GM19239 (cell line): ENCODE measurements around the gene TMEM232.

Experiments
- DNase-seq: peaks from one replicate; pipeline ENCODE4 v3.0.0; 2011; ENCODE audit warnings: low spot score; ENCODE audit not compliant: insufficient read length
- FAIRE-seq: peaks from 2 replicates; lab custom pipeline; 2011; peaks lifted over from hg19 to GRCh38; lab: Jason Lieb, UNC

Gene TMEM232

DNA sequence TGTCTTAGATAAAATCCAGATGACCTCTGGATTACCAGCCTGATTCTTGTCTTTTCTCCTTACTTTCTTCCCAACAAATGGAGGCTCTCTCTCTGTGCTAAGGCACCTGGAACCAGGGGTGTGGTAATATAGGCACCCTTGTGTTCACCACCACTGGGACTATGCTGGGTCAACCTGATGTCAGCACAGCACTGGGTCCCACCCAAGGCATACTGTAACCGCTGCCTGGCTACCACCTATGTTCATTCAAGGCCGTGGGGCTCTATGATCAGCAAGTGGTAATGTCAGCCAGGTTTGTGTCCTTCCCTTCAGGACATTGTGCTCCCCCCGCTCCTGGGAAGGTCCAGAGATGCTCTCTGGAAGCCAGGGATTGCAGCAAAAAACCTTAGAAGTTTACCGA, 283.6 kb downstream of the TMEM232 start:
- no peak for FAIRE-seq
- DNase-seq = no peak

DNA sequence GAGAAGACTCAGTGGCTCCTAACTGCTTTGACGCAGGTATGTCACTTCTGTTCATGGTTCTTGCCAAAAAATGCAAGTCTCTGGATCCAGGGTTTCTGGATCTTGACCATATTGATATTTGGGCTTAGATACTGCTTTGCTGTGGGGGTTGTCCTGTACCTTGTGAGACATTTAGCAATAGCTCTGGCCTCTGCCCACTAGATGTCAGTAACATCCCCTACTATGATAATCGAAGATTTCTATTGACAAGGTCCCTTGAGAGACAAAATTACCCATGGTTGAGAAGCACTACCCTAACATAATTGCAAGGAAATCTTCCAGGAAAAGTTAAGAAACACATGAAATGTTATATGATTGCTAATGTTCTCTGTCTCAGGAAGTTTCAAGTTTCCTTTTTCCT, 285.4 kb downstream of the TMEM232 start:
- DNase-seq (no peak), FAIRE-seq (peak; percentile 4)

DNA sequence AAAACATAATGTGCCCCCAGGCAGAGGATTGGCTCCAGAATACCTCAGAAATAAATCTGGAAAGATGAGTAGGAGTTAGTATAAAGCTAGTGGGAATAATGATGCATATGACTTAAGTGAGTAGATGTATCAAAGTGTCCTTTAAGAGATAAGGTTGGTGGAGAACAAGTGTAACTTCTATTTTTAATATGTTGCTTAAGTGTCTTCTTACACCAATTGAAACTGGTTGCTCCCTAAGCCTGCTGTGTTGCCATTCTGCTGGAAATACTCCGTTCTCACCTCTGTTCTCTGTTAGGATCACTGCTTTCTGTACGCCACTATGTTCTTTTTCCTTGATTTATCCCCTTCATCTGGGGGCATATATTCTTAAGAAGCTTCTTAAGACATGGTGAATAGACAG, 286.4 kb downstream of the TMEM232 start:
- FAIRE-seq (no peak), DNase-seq (no peak)

DNA sequence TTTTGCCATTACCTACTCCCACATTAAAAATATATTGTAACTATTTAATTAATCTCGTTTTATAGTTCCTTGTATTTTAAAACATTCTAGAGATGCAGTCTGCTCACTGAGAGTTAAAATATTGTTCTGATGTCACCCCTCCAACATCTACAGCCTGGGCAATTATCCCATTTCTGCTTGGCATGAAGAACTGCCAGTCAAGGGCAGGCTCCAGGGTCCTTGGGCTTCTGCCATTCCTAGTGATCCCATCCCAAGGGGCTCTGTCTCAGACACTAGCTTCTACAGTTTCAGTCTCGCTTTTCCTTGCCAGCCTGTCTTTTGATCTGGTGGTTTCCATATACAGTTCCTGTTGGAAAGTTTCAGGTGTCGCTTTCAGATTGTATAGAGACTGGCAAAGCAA, 287.2 kb downstream of the TMEM232 start:
- FAIRE-seq (no peak), DNase-seq (no peak)

DNA sequence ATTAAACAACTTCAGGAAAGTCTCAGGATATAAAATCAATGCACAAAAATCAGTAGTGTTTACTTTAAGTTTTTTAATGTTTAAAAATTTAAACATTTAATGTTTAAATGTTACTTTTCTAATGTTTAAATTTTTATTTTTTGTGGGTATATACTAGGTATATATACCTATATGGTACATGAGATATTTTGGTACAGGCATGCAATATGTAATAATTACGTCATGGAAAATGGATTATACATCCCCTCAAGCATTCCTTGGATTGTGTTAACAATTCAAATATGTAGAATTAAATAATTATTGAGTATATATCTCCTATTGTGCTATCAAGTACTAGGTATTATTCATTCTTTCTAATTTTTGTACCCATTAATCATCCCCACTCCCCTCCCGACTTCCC, 291.3 kb downstream of the TMEM232 start:
- FAIRE-seq = no peak

DNA sequence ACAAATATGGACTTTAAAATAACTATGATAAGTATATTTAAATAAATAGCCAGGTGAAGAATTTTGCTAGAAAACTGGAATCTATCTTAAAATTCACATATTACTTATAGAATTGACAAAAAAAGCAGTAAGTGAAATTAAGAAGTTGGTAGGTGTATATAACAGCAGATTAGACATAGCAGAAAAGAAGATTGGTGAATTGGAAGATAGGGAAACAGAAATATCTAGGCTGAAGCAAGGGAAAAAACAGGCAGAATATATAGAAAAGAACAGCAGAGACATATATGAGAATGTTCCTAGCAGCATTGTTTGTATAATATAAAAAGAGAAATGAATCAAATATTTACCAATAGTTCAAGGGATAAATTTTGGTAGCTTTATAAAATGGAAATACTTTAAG, 294.9 kb downstream of the TMEM232 start:
- FAIRE-seq = no peak
- no peak for DNase-seq

More for the DNA sequence above, 291.3 kb downstream of the TMEM232 start:
- DNase-seq = no peak

DNA sequence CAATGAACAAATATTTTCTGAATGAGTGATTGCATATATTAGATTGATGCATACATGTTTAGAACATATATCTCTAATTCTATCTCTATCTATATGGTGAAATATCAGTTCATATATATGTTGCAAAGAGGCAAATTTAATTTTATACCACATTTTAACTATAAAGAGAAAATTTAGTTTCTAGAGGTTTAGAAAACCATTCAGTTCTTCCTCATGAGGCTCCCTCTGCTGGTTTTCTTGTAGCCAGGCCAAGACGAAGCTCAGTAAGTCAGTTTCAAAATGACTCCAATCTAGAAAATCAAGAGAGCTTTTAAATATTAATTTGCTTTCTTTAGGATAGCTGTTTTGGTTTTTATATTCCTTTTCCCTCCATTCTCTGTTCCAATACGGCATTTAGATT, 312.1 kb downstream of the TMEM232 start:
- FAIRE-seq = no peak

DNA sequence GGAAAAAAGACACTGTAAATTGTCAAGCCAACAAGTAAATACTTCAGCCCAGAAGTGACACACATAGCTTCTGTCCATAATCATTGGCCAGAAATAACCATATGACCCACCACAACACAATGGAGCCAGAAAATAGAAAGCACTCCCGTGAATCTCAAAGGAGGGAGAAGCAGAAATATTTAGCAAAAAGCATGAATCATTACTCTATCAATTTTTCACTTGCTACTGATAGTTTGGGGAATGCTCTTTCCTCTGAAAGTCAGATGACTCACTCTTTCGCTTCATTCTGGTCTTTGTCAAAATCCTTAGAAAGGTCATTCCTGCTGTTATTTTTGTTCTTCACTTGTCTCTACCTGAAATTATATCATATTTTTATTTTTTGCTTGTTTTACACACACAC, 312.6 kb downstream of the TMEM232 start:
- no peak for FAIRE-seq
- DNase-seq = no peak

More for the DNA sequence above, 312.1 kb downstream of the TMEM232 start:
- no peak for DNase-seq

DNA sequence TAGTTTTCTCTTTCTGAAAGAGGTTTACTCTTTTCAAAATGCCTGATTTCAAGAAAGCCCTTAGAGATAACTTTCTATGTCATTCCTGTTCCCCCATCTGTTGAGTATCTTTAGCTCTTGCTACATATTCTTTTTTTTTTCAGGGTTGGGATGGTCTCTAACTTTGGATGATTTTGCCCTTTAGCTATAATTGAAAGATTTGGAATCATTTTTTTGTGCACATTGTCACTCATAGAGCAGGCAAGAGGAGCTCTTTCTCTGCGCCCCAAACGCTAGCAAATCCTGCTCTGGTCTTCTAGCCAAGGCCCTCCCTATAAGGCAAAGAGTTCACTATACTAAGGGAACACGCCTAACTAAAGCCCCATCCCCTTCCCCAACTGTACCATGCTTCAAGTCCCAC, 316.9 kb downstream of the TMEM232 start:
- no peak for FAIRE-seq
- no peak for DNase-seq

DNA sequence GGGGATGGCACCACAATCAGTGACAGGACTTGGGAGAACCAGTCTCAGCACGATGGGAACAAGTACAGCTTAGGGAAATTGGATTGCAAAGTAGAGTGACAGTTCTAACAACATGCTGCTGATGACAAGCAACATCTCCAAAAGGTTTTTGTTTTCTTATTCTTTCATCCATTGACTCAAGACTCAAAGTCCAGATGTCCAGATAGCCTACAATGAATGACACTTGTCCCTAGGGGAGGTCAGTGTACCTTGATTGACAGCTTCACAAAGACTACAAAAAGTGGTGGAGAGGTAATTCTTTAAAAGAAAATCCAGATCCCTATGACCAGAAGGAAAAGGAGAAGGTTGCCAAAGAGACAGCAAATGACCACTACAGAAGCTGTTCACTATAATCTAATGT, 323.9 kb downstream of the TMEM232 start:
- DNase-seq = no peak
- FAIRE-seq = no peak

DNA sequence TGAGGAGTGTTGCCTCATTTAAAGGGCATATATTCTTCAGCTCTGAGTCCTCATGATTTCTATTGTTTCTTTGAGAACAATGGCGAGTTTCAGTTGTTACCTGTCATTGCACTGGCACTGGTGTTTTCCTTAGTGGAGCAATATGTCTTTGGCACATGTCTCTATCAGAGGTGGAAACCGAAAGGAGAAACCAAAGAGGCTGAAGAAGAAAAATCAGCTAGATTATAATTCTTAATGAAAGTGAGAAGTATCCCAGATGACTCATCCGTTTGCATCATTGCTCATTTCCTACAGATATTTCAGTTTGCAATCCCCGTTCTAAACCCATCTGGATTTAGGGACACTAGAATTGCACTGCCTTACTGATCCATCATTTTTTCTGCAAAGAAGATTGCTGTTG, 324.6 kb downstream of the TMEM232 start:
- no peak for FAIRE-seq
- no peak for DNase-seq

DNA sequence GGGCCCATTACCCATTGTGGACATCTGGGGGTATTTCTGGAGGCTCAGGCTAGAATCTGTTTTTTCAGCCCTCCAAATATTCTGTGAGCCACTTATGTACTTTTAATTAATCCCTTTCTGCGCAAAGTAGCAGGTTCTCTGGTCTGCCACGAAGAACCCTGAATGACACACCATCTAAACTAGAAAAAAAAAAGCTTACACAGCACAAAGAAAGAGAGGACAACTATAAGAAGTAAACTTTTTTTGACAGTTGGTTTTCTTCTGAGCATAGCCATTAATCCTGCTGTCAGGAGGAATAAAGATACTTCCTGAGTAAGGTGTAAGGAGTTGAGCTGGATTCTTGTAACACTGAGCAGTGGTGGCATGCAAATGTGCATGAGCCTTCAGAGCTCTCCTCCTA, 327.5 kb downstream of the TMEM232 start:
- FAIRE-seq (no peak), DNase-seq (no peak)

DNA sequence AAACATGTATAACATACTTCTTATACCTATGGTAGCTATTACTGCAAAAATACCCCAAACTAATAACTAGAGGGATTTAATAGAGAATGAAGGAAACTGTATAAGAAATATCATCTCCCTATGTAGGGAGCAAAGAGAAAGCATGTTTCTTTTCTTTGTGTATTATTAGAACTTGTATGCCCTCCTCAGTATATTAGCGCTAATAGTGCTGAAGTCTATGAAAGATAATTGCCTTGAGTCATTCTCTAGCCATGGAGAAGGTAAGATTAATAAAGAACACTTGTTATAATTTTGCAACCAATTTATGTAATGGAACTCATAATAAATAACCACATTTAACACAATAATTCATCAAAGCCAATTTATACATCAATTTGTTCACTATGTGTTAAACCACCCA, 329.2 kb downstream of the TMEM232 start:
- no peak for DNase-seq
- FAIRE-seq = no peak

DNA sequence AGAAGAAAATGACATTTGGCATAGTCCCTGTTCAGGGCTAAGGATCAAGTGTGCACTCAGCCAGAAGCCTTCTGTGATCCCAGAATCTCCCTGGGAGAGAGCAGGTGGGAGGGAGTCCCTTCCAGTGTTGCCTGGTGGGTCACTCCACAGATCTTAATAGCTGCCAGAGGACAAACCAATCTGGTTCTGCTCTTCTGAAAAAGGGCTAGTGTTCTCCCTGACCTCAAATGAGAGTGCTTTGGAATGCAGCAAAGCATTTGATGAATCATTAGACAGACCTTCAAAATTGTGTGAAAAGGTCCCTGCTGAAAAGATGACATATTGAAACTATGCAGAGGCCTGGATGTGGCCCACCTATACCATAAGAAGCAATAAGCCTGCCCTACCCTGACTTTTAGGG, 339.7 kb downstream of the TMEM232 start:
- FAIRE-seq (no peak), DNase-seq (no peak)

DNA sequence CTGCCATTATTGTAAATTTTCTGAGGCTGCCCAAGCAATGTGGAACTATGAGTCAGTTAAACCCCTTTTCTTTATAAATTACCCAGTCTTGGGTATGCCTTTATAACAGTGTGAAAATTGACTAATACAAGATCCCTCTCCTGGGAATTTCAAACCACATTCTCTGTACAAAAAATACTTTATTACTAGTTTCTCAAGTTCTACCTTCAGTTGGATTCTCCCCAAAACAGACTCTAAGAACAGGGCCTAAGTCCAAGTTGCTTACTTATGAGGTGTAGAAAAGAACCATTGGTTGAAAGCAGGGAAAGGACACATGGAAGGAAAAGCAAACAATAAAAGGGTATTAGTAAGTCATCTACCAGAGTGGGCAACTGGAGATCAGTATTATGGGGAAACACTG, 343.2 kb downstream of the TMEM232 start:
- FAIRE-seq = no peak
- no peak for DNase-seq

DNA sequence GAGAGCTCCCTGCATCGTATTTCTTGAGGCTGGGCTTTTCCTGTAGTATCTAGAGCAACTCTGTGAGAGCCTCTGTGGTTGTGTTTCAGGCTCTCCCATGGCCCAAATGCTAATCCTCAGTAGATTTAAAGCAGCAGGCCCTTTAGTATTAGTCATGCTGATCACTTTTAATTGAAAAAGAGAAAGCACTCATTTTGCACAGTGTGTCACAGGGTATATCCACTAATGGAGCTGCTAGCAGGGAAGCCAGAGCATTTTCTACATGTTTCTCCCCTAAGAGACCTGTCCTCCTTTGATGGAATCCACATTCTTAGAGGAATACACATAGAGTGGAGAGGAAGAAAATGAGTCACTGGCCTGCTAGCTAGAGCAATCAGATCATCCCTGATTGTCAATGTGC, 348.5 kb downstream of the TMEM232 start:
- DNase-seq (no peak), FAIRE-seq (no peak)

DNA sequence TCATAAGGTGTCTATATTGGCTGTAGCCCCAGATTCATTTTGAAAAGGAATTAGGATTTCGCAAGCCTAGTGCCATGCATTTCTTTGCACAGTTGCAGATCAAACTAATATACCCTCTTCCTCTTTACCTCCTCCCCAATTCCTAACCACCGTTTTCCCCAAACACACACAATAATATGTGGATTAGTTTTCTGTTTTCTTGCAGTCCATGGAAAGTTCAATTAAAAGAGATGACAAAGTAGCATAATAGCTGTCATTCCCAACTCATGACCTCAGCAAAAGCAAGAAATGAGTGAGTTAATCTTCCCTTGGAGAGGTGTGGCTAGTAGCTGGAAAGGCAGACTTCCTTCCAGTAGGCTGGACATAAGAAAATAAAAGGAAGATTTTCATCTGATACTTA, 349.1 kb downstream of the TMEM232 start:
- no peak for FAIRE-seq

DNA sequence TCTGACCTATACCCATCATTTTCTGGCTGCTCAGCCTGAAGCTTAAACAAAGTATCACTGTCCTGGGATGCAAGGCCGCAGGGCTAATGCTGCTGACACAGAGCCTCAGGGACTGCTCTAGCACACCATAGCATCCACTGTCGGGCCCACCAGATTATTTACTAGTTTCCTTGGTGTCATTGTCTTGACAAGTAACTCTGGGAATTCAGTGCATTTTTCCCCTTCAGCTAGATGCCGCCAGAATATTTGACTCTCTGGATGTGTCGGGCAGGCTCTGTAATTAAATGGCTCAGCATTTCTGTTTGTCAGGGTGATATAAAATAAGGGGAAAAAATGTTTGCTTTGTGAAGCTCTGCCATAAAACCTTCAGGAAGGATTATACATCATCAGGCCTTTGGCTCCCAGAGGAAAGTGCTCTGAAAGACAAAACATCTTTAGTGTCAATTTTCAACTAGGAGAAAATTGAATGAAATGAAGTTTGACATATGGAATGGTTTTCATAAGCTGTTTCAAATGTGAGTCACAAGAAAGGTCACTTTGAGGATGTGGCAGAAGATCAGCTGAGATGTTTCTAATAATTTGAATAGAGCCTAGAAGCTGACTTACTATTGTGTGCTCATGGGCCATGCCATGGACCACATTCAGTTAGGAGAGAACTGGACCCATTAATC, 350.1 kb downstream of the TMEM232 start:
- no peak for DNase-seq
- no peak for FAIRE-seq

More for the DNA sequence above, 349.1 kb downstream of the TMEM232 start:
- no peak for DNase-seq

DNA sequence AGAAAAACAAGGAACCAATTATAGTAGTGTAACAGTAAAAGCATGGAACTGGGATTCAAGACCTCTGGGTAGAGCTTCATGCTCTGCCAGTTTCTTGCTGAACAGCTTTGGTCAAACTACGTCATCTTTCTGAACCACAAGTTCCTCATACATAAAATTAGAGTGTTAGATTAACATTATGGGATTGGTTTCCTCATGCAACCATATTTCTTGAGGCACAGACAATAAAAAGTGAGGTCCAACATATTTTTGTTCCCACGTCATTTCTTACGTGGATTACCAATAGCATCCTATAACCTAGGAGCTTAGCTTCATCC, 354.8 kb downstream of the TMEM232 start:
- peak; percentile 45 for FAIRE-seq
- DNase-seq = no peak

DNA sequence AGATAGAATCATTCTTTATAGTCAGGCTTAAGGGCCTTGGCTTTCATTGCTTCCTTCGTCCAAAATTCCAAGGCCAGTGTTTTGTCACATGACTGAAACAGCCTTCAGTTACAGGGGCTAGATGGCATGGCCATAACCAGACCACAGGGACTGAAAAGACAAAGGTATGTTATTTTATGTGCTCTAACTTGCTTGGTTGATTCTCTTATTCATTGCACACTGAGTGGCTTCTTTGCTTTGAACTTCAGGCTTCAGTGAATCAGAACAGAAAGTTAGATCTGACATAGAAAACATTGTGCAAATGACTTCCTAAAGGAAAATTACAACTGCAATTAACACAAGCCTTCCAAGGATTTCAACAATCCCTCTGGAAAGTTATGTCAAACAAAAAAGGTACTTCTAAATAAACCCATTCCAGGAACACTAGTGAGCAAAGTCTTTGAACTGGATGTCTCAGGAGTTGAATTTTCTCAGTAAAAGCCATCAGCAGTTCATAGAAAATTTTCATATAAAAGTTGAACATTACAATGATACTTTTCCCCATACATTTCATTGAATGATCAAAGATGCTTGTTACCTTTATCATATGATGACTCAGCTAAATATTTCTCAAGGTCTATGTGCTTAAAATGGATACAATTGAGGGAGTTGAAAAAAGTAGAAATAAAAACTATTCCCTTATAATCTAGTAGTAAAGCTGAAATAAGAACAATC, 355.3 kb downstream of the TMEM232 start:
- FAIRE-seq (peak; percentile 26), DNase-seq (no peak)
